ENCODE measurements around the gene PLEKHO2. TPM values are rescaled to one million over a fixed set of nuclear protein-coding genes. Genes with fewer than 3 reads are reported as not detected.
A peak's percentile ranks its signal among the peaks of the same experiment; 100 is the strongest.

The PLEKHO2 gene
- total and polyA plus RNA-seq, 2 of the 13 experiments (the other 11 are each of a cell fraction or from before 2014, with no cell fraction given), result 3.8 to 4.8 TPM

GRCh38 chr15:64816452-64816851, 25.3 kb upstream of the PLEKHO2 start (continued):
- peak; percentile 46 to 67; a peak in 3 of 4 replicates for TF ChIP-seq HMGXB4 (CRISPR knock-in tag; IDR thresholded peaks at IDR 0.05; ENCODE audit: borderline replicate concordance in 1 of 2, low read depth in 1 of 2)
- peak; percentile 73; the same call in 1 of the 2 replicates for TF ChIP-seq MTA1 (CRISPR knock-in tag; IDR thresholded peaks at IDR 0.05; ENCODE audit: borderline replicate concordance)
- TF ChIP-seq FOXO1 (CRISPR knock-in tag; IDR thresholded peaks at IDR 0.05), result no peak
- TF ChIP-seq GATAD2A (CRISPR knock-in tag; IDR thresholded peaks at IDR 0.05), result peak; percentile 55; the same call in 1 of the 2 replicates
- TF ChIP-seq ATAD3A (CRISPR knock-in tag; IDR thresholded peaks at IDR 0.05), result peak; percentile 49; the same call in 1 of the 2 replicates
- TF ChIP-seq ZMYM2 (CRISPR knock-in tag; IDR thresholded peaks at IDR 0.05), result peak; percentile 87; the same call in 1 of the 2 replicates
- peak; percentile 53; the same call in 1 of the 2 replicates for TF ChIP-seq UBTF (CRISPR knock-in tag; IDR thresholded peaks at IDR 0.05)
- TF ChIP-seq SPEN (CRISPR knock-in tag; IDR thresholded peaks at IDR 0.05; ENCODE audit: low read depth), result peak; percentile 87
- TF ChIP-seq HNF4G (IDR thresholded peaks at IDR 0.05; ENCODE audit: borderline replicate concordance, low read depth, low read length), result peak; percentile 96
- TF ChIP-seq HNF4G (CRISPR knock-in tag; IDR thresholded peaks at IDR 0.05; ENCODE audit: borderline replicate concordance, low read depth), result peak; percentile 93
- peak; percentile 62; the same call in 1 of the 2 replicates for TF ChIP-seq ZNF414 (CRISPR knock-in tag; IDR thresholded peaks at IDR 0.05)
- TF ChIP-seq ZNF850 (CRISPR knock-in tag; conservative IDR thresholded peaks at IDR 0.05), result no peak
- TF ChIP-seq MLX (CRISPR knock-in tag; IDR thresholded peaks at IDR 0.05), result no peak
- peak; percentile 60; the same call in 1 of the 2 replicates for TF ChIP-seq HDAC1 (CRISPR knock-in tag; IDR thresholded peaks at IDR 0.05)
- TF ChIP-seq PATZ1 (CRISPR knock-in tag; IDR thresholded peaks at IDR 0.05), result peak; percentile 52; the same call in 1 of the 2 replicates
- TF ChIP-seq ZBTB33 (CRISPR knock-in tag; IDR thresholded peaks at IDR 0.05), result peak; percentile 83
- TF ChIP-seq HNRNPLL (IDR thresholded peaks at IDR 0.05; ENCODE audit: low read depth, low read length, poor library complexity, severe bottlenecking), result no peak
- peak; percentile 27; the same call in 1 of the 2 replicates for TF ChIP-seq FOXA3 (CRISPR knock-in tag; IDR thresholded peaks at IDR 0.05)
- no peak for TF ChIP-seq FOXA1 (IDR thresholded peaks at IDR 0.05)
- TF ChIP-seq FOXA1 (CRISPR knock-in tag; IDR thresholded peaks at IDR 0.05), result 0 out of 2 replicates have a peak, but pooled peaks have one; percentile 14
